ENCODE measurements around the gene MTMR12.
"Not testable (repeated sequence)": the region's sequence is repeated elsewhere in the genome, so short reads cannot be mapped to it uniquely, and the experiment has no call there.

Gene MTMR12

DNA sequence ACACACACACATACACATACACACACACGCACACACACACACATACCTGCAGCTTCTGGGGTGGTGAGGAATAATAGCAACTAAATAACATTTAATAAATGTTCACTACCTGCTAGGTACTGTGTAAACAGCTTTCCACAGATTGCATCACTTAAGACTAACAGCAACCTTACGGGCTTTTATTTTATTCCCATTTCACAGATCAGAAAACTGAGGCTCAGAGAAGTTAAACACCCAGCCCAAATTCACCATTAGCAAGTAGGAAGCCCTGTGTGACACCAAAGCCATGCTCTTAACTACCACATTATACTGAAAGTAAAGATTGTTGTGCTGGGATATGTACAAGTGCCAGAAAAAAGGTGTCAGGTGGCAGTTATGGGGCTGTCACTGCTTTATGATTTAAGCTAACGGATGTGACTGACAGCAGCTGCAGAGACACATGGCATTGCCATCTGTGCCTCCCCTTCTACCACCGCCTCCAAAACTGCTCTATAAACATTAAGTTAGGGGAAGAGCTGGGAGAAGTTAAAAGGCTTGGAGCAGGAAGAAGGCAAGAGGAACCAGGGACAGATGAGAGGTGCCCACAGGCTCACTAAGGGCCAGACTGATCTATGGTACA is 13.6 kb downstream of the MTMR12 start:
- TF ChIP-seq FOXP2 (optimal IDR thresholded peaks at IDR 0.05; ENCODE audit: control extremely low read depth, extremely low read length, insufficient read depth) (no peak), POLR2AphosphoS5 (IDR thresholded peaks at IDR 0.05; ENCODE audit: borderline replicate concordance, low read depth, low read length) (no peak), EZH2 (IDR thresholded peaks at IDR 0.05) (no peak)
- H3K4me3 ChIP-seq = no peak overlapping the region
- H3K36me3 ChIP-seq (ENCODE audit: insufficient read depth, low read length) = peaks cover 10% of the 10 kb centered on the region; the same call in 1 of the 2 replicates
- no peaks in the 10 kb centered on the region for H3K9me3 ChIP-seq (ENCODE audit: low read depth, low read length)
- no peak overlapping the region for H3K27ac ChIP-seq
- H3K9ac ChIP-seq (ENCODE audit: insufficient read length) = no peak overlapping the region
- DNase-seq (ENCODE audit: low read depth, low spot score) = no peak

DNA sequence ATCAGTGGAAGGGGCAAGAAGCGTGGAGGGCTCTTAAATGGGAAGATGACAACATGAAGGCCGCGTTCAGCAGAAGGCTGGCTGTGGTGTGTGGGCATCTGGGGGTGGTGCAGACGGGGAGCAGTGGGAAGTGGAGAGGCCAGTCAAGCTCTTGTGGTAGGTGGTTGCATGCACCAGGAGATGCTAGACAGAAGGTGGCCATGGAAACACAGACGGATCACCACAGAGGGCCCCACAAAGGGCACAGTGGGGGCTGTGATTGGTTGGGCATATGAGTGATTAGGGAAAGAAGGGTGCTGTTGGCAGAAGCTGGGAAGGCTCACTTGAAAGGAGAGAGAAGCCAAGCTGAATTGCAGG is 14.7 kb downstream of the MTMR12 start:
- H3K36me3 ChIP-seq (ENCODE audit: insufficient read depth, low read length) = peaks cover 10% of the 10 kb centered on the region; the same call in 1 of the 2 replicates
- no peak for DNase-seq (ENCODE audit: low read depth, low spot score)
- no peak for TF ChIP-seq EZH2 (IDR thresholded peaks at IDR 0.05)
- no peak for TF ChIP-seq FOXP2 (optimal IDR thresholded peaks at IDR 0.05; ENCODE audit: control extremely low read depth, extremely low read length, insufficient read depth)
- no peak for TF ChIP-seq POLR2AphosphoS5 (IDR thresholded peaks at IDR 0.05; ENCODE audit: borderline replicate concordance, low read depth, low read length)
- no peak overlapping the region for H3K4me3 ChIP-seq
- H3K27ac ChIP-seq = no peak overlapping the region; the same call in 1 of the 2 replicates
- no peaks in the 10 kb centered on the region for H3K9me3 ChIP-seq (ENCODE audit: low read depth, low read length)
- no peak overlapping the region for H3K9ac ChIP-seq (ENCODE audit: insufficient read length)

DNA sequence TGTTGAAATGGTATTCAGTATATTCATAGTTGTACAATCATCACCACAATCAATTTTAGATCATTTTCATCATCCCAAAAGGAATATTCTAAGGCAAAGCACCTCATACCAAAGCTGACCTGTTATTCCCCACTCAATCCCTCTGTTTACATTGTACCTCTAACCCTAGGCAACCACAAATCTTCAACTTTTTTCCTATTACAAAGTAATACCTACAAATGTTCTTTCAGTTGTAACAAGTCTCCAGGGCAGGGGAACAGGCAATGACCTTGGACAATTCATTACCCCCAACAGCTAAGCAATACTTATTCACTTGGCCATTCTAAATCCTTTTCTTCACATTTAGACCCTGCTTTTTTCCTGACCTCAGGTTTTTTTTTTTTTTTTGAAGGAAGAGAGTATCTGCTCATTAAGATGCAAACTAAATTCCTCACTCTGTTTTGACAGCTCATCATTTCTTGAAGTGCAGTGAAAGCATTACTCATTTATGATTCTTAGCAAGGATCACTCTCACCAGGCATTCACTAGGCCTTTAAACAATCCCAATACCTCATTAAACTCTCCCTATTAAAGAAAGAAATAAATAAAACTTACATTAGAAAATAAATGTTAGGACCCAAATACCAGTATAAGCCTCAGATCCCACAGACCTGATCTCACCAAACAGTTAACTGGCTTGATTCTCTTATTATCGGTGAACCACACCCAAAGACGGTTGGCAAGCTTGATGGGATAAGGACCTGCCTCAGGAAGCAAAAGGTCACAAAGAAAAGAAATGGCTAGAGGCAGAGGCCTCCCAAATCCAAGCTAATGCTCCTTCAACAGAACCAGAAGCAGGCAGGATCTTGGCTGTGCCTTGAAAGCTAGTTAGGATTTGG is 15.3 kb downstream of the MTMR12 start:
- Histone ChIP-seq H3K4me3 (no peak overlapping the region), H3K9ac (ENCODE audit: insufficient read length) (no peak overlapping the region), H3K27ac (peak overlapping the region; percentile 16; the same call in 1 of the 2 replicates), H3K9me3 (ENCODE audit: low read depth, low read length) (no peaks in the 10 kb centered on the region), H3K36me3 (ENCODE audit: insufficient read depth, low read length) (peaks cover 10% of the 10 kb centered on the region; the same call in 1 of the 2 replicates)
- TF ChIP-seq POLR2AphosphoS5 (IDR thresholded peaks at IDR 0.05; ENCODE audit: borderline replicate concordance, low read depth, low read length) (no peak), EZH2 (IDR thresholded peaks at IDR 0.05) (no peak), FOXP2 (optimal IDR thresholded peaks at IDR 0.05; ENCODE audit: control extremely low read depth, extremely low read length, insufficient read depth) (no peak)
- DNase-seq (ENCODE audit: low read depth, low spot score) = no peak

DNA sequence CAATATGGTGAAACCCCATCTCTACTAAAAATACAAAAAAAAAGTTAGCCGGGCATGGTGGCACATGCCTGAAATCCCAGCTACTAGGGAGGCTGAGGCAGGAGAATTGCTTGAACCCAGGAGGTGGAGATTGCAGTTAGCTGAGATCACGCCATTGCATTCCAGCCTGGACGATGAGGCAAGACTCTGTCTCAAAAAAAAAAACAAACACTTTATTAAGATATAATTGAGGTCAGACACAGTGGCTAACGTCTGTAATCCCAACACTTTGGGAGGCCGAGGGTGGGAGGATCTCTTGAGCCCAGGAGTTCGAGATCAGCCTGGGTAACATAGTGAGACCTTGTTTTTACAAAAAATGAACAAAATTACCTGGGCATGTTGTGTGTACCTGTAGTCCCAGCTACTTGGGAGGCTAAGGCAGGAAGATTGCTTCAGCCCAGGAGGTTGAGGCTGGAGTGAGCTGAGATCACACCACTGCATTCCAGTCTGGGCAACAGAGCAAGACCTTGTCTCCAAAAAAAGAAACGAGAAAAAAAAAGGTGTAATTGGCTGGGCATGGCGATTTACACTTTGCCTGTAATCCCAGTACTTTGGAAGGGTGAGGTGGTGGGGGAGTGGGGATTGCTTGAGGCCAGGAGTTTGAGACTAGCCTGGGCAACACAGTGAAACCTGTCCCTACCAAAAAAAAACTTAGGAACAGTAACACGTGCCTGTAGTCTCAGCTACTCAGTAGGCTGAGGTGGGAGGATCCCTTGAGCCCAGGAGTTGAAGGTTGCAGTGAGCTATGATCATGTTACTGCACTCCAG is 16.6 kb downstream of the MTMR12 start:
- H3K9me3 ChIP-seq (ENCODE audit: low read depth, low read length); H3K9ac ChIP-seq (ENCODE audit: insufficient read length); H3K27ac ChIP-seq; DNase-seq (ENCODE audit: low read depth, low spot score); H3K4me3 ChIP-seq: not testable (repeated sequence)
- H3K36me3 ChIP-seq (ENCODE audit: insufficient read depth, low read length) = peaks cover 10% of the 10 kb centered on the region; the same call in 1 of the 2 replicates

DNA sequence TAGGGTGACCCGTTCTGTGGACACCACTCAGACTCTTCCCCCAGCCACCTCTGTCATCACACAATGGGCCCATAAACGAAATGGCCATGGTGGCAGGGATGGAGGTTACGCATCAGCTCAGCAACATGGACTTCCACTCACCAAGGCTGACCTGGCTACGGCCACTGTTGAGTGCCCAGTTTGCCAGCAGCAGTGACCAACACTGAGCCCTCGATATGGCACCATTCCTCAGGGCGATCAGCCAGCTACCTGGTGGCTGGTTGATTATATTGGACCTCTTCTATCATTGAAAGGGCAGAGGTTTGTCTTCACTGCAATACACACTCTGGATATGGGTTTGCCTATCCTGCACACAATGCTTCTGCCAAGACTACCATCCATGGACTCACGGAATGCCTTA is 21.1 kb downstream of the MTMR12 start:
- H3K27ac ChIP-seq = no peak overlapping the region
- peaks cover 10% of the 10 kb centered on the region; the same call in 1 of the 2 replicates for H3K36me3 ChIP-seq (ENCODE audit: insufficient read depth, low read length)
- H3K9me3 ChIP-seq (ENCODE audit: low read depth, low read length) = no peaks in the 10 kb centered on the region
- no peak overlapping the region for H3K9ac ChIP-seq (ENCODE audit: insufficient read length)
- no peak for DNase-seq (ENCODE audit: low read depth, low spot score)
- no peak overlapping the region for H3K4me3 ChIP-seq
- no peak for TF ChIP-seq FOXP2 (optimal IDR thresholded peaks at IDR 0.05; ENCODE audit: control extremely low read depth, extremely low read length, insufficient read depth)
- TF ChIP-seq POLR2AphosphoS5 (IDR thresholded peaks at IDR 0.05; ENCODE audit: borderline replicate concordance, low read depth, low read length) = no peak
- TF ChIP-seq EZH2 (IDR thresholded peaks at IDR 0.05) = no peak

DNA sequence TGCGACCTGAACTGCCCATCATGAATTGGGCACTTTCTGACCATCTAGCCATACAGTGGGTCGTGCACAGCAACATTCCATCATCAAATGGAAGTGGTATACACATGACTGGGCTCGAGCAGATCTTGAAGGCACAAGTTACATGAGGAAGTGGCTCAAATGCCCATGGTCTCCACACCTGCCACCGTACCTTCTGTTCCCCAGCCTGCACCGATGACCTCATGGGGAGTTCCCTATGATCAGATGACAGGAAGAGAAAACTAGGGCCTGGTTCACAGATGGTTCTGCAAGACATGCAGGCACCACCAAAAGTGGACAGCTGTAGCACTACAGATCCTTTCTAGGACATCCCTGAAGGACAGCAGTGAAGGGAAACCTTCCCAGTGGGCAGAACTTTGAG is 21.8 kb downstream of the MTMR12 start:
- no peak for DNase-seq (ENCODE audit: low read depth, low spot score)

DNA sequence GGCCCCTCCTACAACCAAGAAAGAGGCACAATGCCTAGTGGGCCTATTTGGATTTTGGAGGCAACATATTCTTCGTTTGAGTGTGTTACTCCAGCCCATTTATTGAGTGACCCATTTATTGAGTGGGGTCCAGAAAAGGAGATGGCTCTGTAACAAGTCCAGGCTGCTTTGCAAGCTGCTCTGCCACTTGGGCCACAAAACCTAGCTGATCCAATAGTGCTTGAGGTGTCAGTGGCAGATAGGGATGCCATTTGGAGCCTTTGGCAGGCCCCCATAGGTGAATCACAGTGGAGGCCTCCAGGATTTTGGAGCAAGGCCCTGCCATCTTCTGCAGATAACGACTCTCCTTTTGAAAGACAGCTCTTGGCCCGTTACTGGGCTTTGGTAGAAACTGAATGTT is 22.2 kb downstream of the MTMR12 start:
- not testable (repeated sequence) for H3K9ac ChIP-seq (ENCODE audit: insufficient read length); DNase-seq (ENCODE audit: low read depth, low spot score); H3K9me3 ChIP-seq (ENCODE audit: low read depth, low read length); H3K36me3 ChIP-seq (ENCODE audit: insufficient read depth, low read length); H3K27ac ChIP-seq; H3K4me3 ChIP-seq

More for the DNA sequence above, 21.8 kb downstream of the MTMR12 start:
- Histone ChIP-seq H3K4me3 (no peak overlapping the region), H3K9me3 (ENCODE audit: low read depth, low read length) (no peaks in the 10 kb centered on the region), H3K9ac (ENCODE audit: insufficient read length) (no peak overlapping the region), H3K27ac (no peak overlapping the region), H3K36me3 (ENCODE audit: insufficient read depth, low read length) (peaks cover 4% of the 10 kb centered on the region; the same call in 1 of the 2 replicates)
- TF ChIP-seq EZH2 (IDR thresholded peaks at IDR 0.05) (no peak), POLR2AphosphoS5 (IDR thresholded peaks at IDR 0.05; ENCODE audit: borderline replicate concordance, low read depth, low read length) (no peak), FOXP2 (optimal IDR thresholded peaks at IDR 0.05; ENCODE audit: control extremely low read depth, extremely low read length, insufficient read depth) (no peak)

DNA sequence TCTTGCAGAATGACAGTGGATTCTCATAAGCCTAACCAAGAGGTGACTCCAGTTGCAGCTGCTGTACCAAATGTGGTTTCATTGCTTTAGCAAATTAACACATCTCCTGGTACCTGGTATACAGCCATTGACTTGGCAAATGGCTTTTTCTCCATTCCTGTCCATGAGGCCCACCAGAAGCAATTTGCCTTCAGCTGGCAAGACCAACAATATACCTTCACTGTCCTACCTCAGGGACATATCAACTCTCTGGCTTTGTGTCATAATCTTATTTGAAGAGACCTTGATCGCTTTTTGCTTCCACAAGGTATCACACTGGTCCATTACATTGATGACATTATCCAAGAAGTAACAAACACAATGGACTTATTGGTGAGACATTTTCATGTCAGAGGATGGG is 22.8 kb downstream of the MTMR12 start:
- not testable (repeated sequence) for H3K9ac ChIP-seq (ENCODE audit: insufficient read length); H3K36me3 ChIP-seq (ENCODE audit: insufficient read depth, low read length); H3K9me3 ChIP-seq (ENCODE audit: low read depth, low read length); DNase-seq (ENCODE audit: low read depth, low spot score); H3K4me3 ChIP-seq; H3K27ac ChIP-seq

DNA sequence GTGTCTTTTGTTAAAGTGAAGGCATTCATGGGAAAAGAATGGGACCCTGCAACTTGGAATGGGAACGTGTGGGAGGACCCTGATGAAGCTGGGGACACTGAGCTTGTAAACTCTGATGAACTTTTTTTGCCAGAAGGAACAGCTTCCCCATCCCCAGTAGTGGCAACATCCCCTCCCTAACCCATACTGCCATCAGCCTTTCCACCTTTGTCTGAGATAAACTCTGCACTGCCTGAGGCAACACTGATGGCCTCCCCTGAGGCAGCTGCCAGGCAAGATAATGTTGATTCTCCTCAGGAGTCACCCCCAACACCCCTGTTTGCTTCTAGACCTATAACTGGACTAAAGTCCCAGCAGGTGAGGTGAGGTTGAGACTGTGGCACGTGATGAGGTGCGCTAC is 24.6 kb downstream of the MTMR12 start:
- not testable (repeated sequence) for H3K36me3 ChIP-seq (ENCODE audit: insufficient read depth, low read length); H3K27ac ChIP-seq; H3K4me3 ChIP-seq; H3K9me3 ChIP-seq (ENCODE audit: low read depth, low read length); H3K9ac ChIP-seq (ENCODE audit: insufficient read length); DNase-seq (ENCODE audit: low read depth, low spot score)

DNA sequence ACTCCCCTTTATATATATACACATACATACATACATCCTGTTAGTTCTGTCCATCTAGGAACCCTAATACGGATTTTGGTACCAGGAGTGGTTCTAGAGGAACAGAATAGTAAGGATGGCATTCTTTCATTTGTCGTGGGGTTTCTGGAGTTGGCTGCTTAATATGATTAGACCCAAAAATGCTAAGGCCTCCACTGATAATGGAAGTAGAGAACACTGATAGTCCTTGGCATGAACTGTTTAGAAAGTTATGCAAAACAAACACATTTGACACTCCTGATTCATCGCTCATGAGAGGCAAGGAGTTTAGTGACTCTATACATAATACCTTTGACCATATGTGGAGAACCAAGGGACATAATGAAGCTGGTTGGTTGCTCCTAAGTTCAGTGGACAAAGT is 25.2 kb downstream of the MTMR12 start:
- H3K36me3 ChIP-seq (ENCODE audit: insufficient read depth, low read length); H3K9me3 ChIP-seq (ENCODE audit: low read depth, low read length); DNase-seq (ENCODE audit: low read depth, low spot score); H3K4me3 ChIP-seq; H3K27ac ChIP-seq; H3K9ac ChIP-seq (ENCODE audit: insufficient read length): not testable (repeated sequence)

Measured in SK-N-MC (cell line).